Naive thymus-derived CD4-positive, alpha-beta T cell (primary cell): ENCODE data around the gene LRRC17. TPM values are rescaled to one million over a fixed set of nuclear protein-coding genes. Genes with fewer than 3 reads are reported as not detected.

Experiments
- ATAC-seq: fragments of 150-1000 bp; cut with Tn5 transposase; 2 replicates; pipeline ENCODE4 v1.10.0; 2021; ENCODE audit warnings: mild to moderate bottlenecking, moderate library complexity
- CTCF ChIA-PET: fragments of 350-600 bp; sonication (Branson Sonifier 250); formaldehyde crosslinking; loops from one replicate; lab custom pipeline; 2021; ENCODE audit warnings: antibody characterized with exemption; lab: Charles Lee
- POLR2A ChIA-PET: fragments of 350-600 bp; sonication (Branson Sonifier 250); formaldehyde crosslinking; loops from one replicate; lab custom pipeline; 2021; ENCODE audit warnings: antibody characterized with exemption, inconsistent platforms; lab: Charles Lee
- DNase-seq, 9 donors: peaks; one replicate each; pipeline versions ENCODE4 v3.0.0 to v3.0.0-alpha.2; 2020 to 2022; ENCODE audit warnings: mixed read lengths in 1 of 9
- H3K27ac ChIP-seq: one replicate; pipeline ENCODE4 v1.7.0; 2013; ENCODE audit warnings: mild to moderate bottlenecking, low read depth, low read length, moderate library complexity
- H3K27me3 ChIP-seq, 2 donors: one replicate each; pipeline ENCODE4 v1.7.0; 2013; ENCODE audit warnings: low read length in 2 of 2, mild to moderate bottlenecking in 2 of 2, moderate library complexity in 2 of 2; ENCODE audit not compliant: control insufficient read depth in 2 of 2, insufficient read depth in 2 of 2
- H3K36me3 ChIP-seq, 3 experiments: 1 replicate in 2 of 3; 2 replicates in 1 of 3; pipeline ENCODE4 v1.7.0; 2013; ENCODE audit warnings: low read length in 3 of 3, mild to moderate bottlenecking in 3 of 3, moderate library complexity in 1 of 3; ENCODE audit not compliant: insufficient read depth in 3 of 3, control insufficient read depth in 2 of 3
- H3K4me1 ChIP-seq, 2 donors: one replicate each; pipeline ENCODE4 v1.7.0; 2013; ENCODE audit warnings: low read length in 2 of 2, mild to moderate bottlenecking in 2 of 2, moderate library complexity in 1 of 2; ENCODE audit not compliant: control insufficient read depth in 2 of 2, insufficient read depth in 2 of 2
- H3K4me3 ChIP-seq: 2 replicates; pipeline ENCODE4 v1.7.0; 2013; ENCODE audit warnings: mild to moderate bottlenecking, low read length
- H3K9me3 ChIP-seq, 3 experiments: 1 replicate in 2 of 3; 2 replicates in 1 of 3; pipeline ENCODE4 v1.7.0; 2013; ENCODE audit warnings: low read length in 3 of 3; ENCODE audit not compliant: control insufficient read depth in 2 of 3
- H3K27ac Mint-ChIP-seq, 9 donors: one replicate each; pipeline ENCODE4 v1.8.0; 2020 to 2022; ENCODE audit warnings: mixed read lengths in 9 of 9, mild to moderate bottlenecking in 8 of 9, moderate library complexity in 5 of 9, inconsistent platforms in 2 of 9
- H3K27me3 Mint-ChIP-seq, 5 donors: one replicate each; pipeline ENCODE4 v1.8.0; 2021 to 2022; ENCODE audit warnings: mixed read lengths in 5 of 5, mild to moderate bottlenecking in 1 of 5
- H3K36me3 Mint-ChIP-seq, 5 donors: one replicate each; pipeline ENCODE4 v1.8.0; 2020 to 2022; ENCODE audit warnings: mixed read lengths in 5 of 5, mild to moderate bottlenecking in 3 of 5, inconsistent platforms in 1 of 5
- H3K4me1 Mint-ChIP-seq, 7 donors: one replicate each; pipeline ENCODE4 v1.8.0; 2020 to 2022; ENCODE audit warnings: mixed read lengths in 7 of 7, mild to moderate bottlenecking in 3 of 7, inconsistent platforms in 1 of 7
- H3K4me3 Mint-ChIP-seq, 10 donors: one replicate each; pipeline ENCODE4 v1.8.0; 2020 to 2022; ENCODE audit warnings: mild to moderate bottlenecking in 10 of 10, mixed read lengths in 10 of 10, moderate library complexity in 6 of 10, inconsistent platforms in 2 of 10
- H3K9me3 Mint-ChIP-seq, 11 donors: one replicate each; pipeline ENCODE4 v1.8.0; 2020 to 2022; ENCODE audit warnings: mixed read lengths in 11 of 11, mild to moderate bottlenecking in 4 of 11, inconsistent platforms in 1 of 11, moderate library complexity in 1 of 11
- intact Hi-C, 2 donors: fragments of 100-400 bp; cut with micrococcal nuclease; formaldehyde crosslinking; loops; one replicate each; pipeline ENCODE4 v1.15.1; 2023
- polyA plus RNA-seq, 2 donors: library from polyadenylated mRNA; unstranded; fragments of 300-500 nt; fragmentation: Illumina TruSeq; gene quantifications; one replicate each; pipeline ENCODE4 v1.2.3, GENCODE V29; 2021
- total RNA-seq, 6 experiments: library from RNA in 5 of 6; stranded (reverse) in 5 of 6; gene quantifications; 1 replicate in 5 of 6; 2 replicates in 1 of 6; pipeline ENCODE4 v1.2.3 and lab custom pipeline; 2021 to 2026

LRRC17 gene
- total and polyA plus RNA-seq, 7 experiments from 2014 or later: 0.20 to 1.1 (median 0.32) TPM; not detected in 1

DNA sequence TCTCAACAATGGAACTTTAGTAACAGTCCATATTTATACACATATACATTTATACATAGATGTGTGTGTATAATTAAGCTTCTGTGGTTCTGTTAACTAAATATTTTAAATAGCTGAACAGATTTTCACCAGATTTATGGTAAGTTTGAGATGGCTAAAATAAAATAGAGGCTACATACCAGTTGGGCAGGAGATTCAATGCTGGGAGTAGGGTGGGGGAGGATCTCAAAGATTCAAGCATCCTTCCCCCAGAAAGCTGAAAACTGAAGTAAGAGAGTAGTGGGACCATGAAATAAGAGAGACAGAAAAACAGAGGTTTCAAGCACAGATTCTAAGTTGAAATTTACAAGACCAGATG lies 14.0 kb downstream of the LRRC17 start:
- Histone ChIP-seq H3K27me3 (no peaks in the 10 kb centered on the region), H3K27ac (no peak overlapping the region), H3K9me3 (no peaks in the 10 kb centered on the region), H3K4me1 (no peaks in the 10 kb centered on the region), H3K36me3 (no peaks in the 10 kb centered on the region), H3K4me3 (no peak overlapping the region)
- Mint-ChIP-seq H3K4me1 (no peaks in the 10 kb centered on the region), H3K4me3 (no peak overlapping the region), H3K36me3 (no peaks in the 10 kb centered on the region), H3K27ac (no peak overlapping the region), H3K9me3 (no peaks in the 10 kb centered on the region), H3K27me3 (peaks cover 0 to 4% (median 0%) of the 10 kb centered on the region in 5 donors)
- DNase-seq: no peak
- no peak for ATAC-seq
- intact Hi-C loops: no loop called here
- ChIA-PET POLR2A (no interaction called here), CTCF (no interaction called here)

DNA sequence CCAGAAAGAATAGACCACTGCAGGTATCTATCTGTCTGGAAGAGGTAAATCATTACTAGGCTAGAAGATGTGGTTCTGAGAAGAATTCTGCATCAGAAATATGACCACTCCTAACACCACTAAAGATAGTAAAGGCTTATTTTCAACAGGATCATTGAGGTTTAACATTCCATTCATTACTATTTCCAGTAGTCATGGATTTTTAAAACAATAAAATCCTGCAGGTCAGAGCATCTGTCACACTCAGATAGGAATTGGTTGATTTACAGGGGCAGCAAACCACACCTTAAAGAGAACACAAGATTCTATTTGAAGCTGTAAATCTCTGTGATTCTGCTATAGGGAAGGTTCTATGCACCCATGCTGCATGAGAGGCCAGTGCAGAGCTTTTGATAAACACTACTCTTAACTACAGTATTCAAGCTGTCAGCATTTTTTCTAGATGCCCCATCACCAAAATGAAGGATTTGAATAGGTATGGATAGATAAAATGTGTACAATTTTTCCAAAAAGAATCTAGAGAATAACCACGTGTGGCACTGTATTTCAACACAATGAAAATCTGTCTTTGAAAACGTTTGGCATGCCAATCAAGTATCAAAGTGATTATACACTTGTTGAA lies 14.6 kb downstream of the LRRC17 start:
- H3K36me3 ChIP-seq: no peaks in the 10 kb centered on the region
- H3K27ac ChIP-seq: no peak overlapping the region
- no peak overlapping the region for H3K4me3 Mint-ChIP-seq
- ChIA-PET POLR2A (interaction anchor here (0.5 kb wide), 1 partner anchor 135 kb away, joined by 5 read pairs; no protein-coding TSS in a partner anchor), CTCF (no interaction called here)
- no peaks in the 10 kb centered on the region for H3K9me3 Mint-ChIP-seq
- H3K4me3 ChIP-seq: no peak overlapping the region
- H3K27me3 ChIP-seq: no peaks in the 10 kb centered on the region
- no peaks in the 10 kb centered on the region for H3K36me3 Mint-ChIP-seq
- H3K4me1 ChIP-seq: no peaks in the 10 kb centered on the region
- H3K27me3 Mint-ChIP-seq: peaks cover 0 to 4% (median 0%) of the 10 kb centered on the region in 5 donors
- H3K9me3 ChIP-seq: no peaks in the 10 kb centered on the region
- ATAC-seq (no peak), DNase-seq (no peak)
- H3K27ac Mint-ChIP-seq: no peak overlapping the region
- H3K4me1 Mint-ChIP-seq: no peaks in the 10 kb centered on the region
- intact Hi-C loops: no loop called here

DNA sequence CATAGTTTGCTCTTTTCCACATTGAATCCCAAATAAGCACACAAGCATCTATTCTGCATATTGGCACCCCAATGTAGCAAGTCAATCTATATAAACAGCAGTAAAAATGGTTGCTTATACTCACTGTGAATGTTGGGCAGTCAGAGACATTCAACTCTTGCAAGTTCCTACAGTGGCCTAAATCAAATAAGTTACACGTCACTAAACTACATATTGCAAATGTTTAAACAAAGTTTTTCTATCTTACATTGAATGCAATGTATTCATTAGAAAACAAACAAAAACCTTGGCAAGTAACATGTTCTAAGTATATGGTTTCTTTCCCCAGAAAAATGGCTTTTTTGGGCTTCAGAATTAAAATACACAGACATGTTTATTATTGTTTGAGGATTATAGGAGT lies 19.0 kb downstream of the LRRC17 start:
- Histone ChIP-seq H3K36me3 (no peaks in the 10 kb centered on the region), H3K9me3 (no peaks in the 10 kb centered on the region), H3K4me3 (no peak overlapping the region), H3K4me1 (no peaks in the 10 kb centered on the region), H3K27me3 (no peaks in the 10 kb centered on the region), H3K27ac (no peak overlapping the region)
- DNase-seq (no peak), ATAC-seq (no peak)
- ChIA-PET POLR2A (no interaction called here), CTCF (no interaction called here)
- Mint-ChIP-seq H3K4me3 (no peak overlapping the region), H3K27me3 (peaks cover 0 to 4% (median 0%) of the 10 kb centered on the region in 5 donors), H3K36me3 (no peaks in the 10 kb centered on the region), H3K9me3 (no peaks in the 10 kb centered on the region), H3K4me1 (peaks cover 0 to 2% (median 0%) of the 10 kb centered on the region in 7 donors), H3K27ac (no peak overlapping the region)
- intact Hi-C loops: no loop called here

DNA sequence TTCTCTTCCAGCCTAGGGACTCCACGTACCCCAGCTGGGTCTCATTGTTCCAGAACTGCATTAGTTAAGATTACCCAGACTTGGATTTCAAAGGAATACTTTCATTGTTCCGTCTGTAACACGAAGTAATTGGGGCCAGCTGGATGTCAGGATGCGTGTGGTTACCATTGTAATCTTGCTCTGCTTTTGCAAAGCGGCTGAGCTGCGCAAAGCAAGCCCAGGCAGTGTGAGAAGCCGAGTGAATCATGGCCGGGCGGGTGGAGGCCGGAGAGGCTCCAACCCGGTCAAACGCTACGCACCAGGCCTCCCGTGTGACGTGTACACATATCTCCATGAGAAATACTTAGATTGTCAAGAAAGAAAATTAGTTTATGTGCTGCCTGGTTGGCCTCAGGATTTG lies 21.0 kb downstream of the LRRC17 start:
- no peaks in the 10 kb centered on the region for H3K27me3 ChIP-seq
- no peaks in the 10 kb centered on the region for H3K4me1 ChIP-seq
- no peaks in the 10 kb centered on the region for H3K9me3 Mint-ChIP-seq
- no peaks in the 10 kb centered on the region for H3K9me3 ChIP-seq
- POLR2A ChIA-PET: no interaction called here
- CTCF ChIA-PET: no interaction called here
- intact Hi-C loops: no loop called here
- no peaks in the 10 kb centered on the region for H3K36me3 ChIP-seq
- H3K4me3 Mint-ChIP-seq: no peak overlapping the region
- ATAC-seq: no peak
- DNase-seq: no peak
- H3K27ac Mint-ChIP-seq: no peak overlapping the region
- no peak overlapping the region for H3K27ac ChIP-seq
- H3K4me3 ChIP-seq: no peak overlapping the region
- H3K27me3 Mint-ChIP-seq: peaks cover 0 to 4% (median 0%) of the 10 kb centered on the region in 5 donors
- no peaks in the 10 kb centered on the region for H3K36me3 Mint-ChIP-seq
- H3K4me1 Mint-ChIP-seq: peaks cover 0 to 2% (median 0%) of the 10 kb centered on the region in 7 donors

DNA sequence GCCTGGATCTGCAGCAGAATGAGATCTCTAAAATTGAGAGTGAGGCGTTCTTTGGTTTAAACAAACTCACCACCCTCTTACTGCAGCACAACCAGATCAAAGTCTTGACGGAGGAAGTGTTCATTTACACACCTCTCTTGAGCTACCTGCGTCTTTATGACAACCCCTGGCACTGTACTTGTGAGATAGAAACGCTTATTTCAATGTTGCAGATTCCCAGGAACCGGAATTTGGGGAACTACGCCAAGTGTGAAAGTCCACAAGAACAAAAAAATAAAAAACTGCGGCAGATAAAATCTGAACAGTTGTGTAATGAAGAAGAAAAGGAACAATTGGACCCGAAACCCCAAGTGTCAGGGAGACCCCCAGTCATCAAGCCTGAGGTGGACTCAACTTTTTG lies 21.4 kb downstream of the LRRC17 start:
- Mint-ChIP-seq H3K27me3 (no peaks in the 10 kb centered on the region), H3K9me3 (no peaks in the 10 kb centered on the region), H3K4me1 (peaks cover 0 to 2% (median 0%) of the 10 kb centered on the region in 7 donors), H3K36me3 (no peaks in the 10 kb centered on the region), H3K27ac (no peak overlapping the region), H3K4me3 (no peak overlapping the region)
- no peak for ATAC-seq
- no peak for DNase-seq
- Histone ChIP-seq H3K36me3 (no peaks in the 10 kb centered on the region), H3K4me3 (no peak overlapping the region), H3K27me3 (no peaks in the 10 kb centered on the region), H3K9me3 (no peaks in the 10 kb centered on the region), H3K4me1 (no peaks in the 10 kb centered on the region), H3K27ac (no peak overlapping the region)
- ChIA-PET POLR2A (no interaction called here), CTCF (no interaction called here)
- intact Hi-C loops: no loop called here

DNA sequence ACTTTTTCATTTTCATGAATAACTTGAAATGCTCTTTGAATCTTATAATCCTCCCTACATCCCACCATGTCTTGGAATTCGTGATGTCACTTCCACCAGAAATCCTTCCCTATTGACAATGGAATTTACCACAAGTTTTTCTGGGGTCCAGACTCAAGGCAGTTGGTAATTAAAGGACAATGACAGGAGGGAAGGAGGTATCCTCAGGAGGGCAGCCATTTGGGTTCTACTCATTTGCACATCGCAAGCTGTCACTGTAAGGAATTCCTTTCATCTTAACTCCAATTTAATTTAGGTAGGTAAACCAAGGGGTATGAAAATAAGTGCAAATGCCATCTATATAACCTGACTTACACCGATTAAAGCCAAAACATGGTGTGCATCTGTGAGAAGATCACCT lies 21.9 kb downstream of the LRRC17 start:
- Mint-ChIP-seq H3K36me3 (no peaks in the 10 kb centered on the region), H3K27ac (no peak overlapping the region), H3K4me1 (peaks cover 0 to 2% (median 0%) of the 10 kb centered on the region in 7 donors), H3K4me3 (no peak overlapping the region), H3K27me3 (no peaks in the 10 kb centered on the region), H3K9me3 (no peaks in the 10 kb centered on the region)
- Histone ChIP-seq H3K36me3 (no peaks in the 10 kb centered on the region), H3K9me3 (no peaks in the 10 kb centered on the region), H3K4me1 (no peaks in the 10 kb centered on the region), H3K27ac (no peak overlapping the region), H3K4me3 (no peak overlapping the region), H3K27me3 (no peaks in the 10 kb centered on the region)
- CTCF ChIA-PET: no interaction called here
- no peak for ATAC-seq
- POLR2A ChIA-PET: no interaction called here
- intact Hi-C loops: no loop called here
- no peak for DNase-seq

DNA sequence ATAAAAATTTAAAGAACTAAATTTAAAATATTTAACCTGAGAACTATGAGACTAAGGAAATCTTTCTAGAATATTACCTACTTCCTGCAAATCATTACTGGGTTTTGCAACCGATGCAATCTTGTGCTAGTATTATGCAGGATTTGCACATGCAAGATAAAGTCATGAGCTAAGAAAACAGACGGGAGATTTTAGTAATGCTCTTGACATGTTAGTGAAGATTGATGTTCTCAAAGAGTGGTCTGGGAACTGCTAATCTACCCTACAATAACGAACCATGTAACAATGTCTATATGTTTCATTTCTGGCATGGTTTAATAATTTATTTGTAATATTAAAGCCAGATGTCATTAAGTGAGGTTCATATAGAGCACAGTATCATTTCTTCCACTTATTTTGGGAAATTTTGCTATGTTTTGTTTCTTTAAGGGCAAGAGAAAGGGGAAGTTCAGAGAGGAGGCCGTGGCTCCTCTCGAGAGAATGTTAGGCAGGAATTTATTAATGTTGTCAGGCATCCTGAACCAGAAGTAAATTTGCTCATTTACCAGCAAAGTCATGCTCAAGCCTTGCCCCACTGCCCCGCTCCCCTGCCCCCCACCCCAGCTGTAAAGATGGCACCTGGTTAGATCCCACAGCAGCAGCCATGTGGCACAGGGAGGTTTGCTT lies 22.8 kb downstream of the LRRC17 start:
- ChIA-PET CTCF (no interaction called here), POLR2A (no interaction called here)
- H3K4me1 ChIP-seq: no peaks in the 10 kb centered on the region
- H3K27me3 Mint-ChIP-seq: no peaks in the 10 kb centered on the region
- H3K9me3 Mint-ChIP-seq: no peaks in the 10 kb centered on the region
- no peaks in the 10 kb centered on the region for H3K36me3 Mint-ChIP-seq
- H3K27me3 ChIP-seq: no peaks in the 10 kb centered on the region
- no peak overlapping the region for H3K27ac Mint-ChIP-seq
- DNase-seq (no peak), ATAC-seq (no peak)
- no peaks in the 10 kb centered on the region for H3K9me3 ChIP-seq
- no peak overlapping the region for H3K4me3 Mint-ChIP-seq
- H3K4me3 ChIP-seq: no peak overlapping the region
- peaks cover 0 to 2% (median 0%) of the 10 kb centered on the region in 7 donors for H3K4me1 Mint-ChIP-seq
- H3K36me3 ChIP-seq: no peaks in the 10 kb centered on the region
- H3K27ac ChIP-seq: no peak overlapping the region
- intact Hi-C loops: no loop called here
